Measurements from ENCODE around the gene TIMM44. TPM values are rescaled to one million over a fixed set of nuclear protein-coding genes. Genes with fewer than 3 reads are reported as not detected.

The TIMM44 gene
- total and polyA plus RNA-seq, 2 of the 8 experiments (the other 6 are each of a cell fraction or from before 2014, with no cell fraction given): 131 to 150 TPM

DNA sequence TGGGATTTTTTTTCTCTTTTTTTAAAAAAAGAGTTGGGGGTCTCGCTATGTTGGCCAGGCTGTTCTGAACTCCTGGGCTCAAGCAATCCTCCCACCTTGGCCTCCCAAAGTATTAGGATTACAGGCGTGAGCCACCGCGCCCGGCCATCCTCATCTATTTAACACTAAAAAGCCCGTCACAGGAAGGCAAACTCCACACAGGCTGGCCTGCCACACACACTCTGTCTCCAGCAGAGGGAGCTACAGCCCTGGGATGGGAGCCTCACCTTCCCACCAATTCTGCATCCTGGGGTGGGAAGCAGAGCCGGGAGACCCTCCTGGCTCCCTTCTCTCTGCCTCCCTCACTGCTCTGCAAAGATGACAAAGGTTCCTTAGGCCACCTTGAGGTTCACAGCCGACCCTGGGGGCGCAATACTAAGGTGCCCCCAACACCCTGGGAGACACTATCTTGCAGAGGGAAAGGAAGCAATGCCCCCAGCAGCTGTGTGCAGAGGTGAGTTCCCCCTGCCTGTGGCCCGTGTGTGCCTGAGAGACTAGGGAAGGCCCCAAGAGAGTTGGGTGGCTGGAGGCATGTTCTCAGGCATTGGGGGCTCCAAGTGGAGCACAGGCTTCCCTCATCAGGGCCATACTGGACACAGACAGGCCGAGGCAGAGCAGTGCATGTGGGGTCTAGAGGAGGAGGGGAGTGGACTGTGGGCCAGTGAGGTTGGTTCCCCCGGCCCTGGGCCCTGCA is 27.4 kb upstream of the TIMM44 start (continued):
- TF ChIP-seq PHF8 (conservative IDR thresholded peaks at IDR 0.05; ENCODE audit: low read depth, low read length) (no peak), CHD7 (IDR thresholded peaks at IDR 0.05; ENCODE audit: insufficient replicate concordance, low read length) (no peak), RNF2 (IDR thresholded peaks at IDR 0.05; ENCODE audit: borderline replicate concordance, low read depth, low read length, missing control alignments, poor library complexity, severe bottlenecking) (no peak), TBP (IDR thresholded peaks at IDR 0.05; ENCODE audit: low read depth, low read length) (no peak), POU5F1 (IDR thresholded peaks at IDR 0.05; ENCODE audit: low read depth, low read length) (no peak), SIN3A (conservative IDR thresholded peaks at IDR 0.05 in 1 of 2, IDR thresholded peaks at IDR 0.05 in 1 of 2; ENCODE audit: low read depth in 1 of 2, low read length in 2 of 2) (peak in 1 of 2 experiments; percentile 53; a peak in 1 of 4 replicates), CREB1 (IDR thresholded peaks at IDR 0.05) (peak; percentile 52; the same call in 1 of the 2 replicates)
- TF ChIP-seq, protein P1, sequence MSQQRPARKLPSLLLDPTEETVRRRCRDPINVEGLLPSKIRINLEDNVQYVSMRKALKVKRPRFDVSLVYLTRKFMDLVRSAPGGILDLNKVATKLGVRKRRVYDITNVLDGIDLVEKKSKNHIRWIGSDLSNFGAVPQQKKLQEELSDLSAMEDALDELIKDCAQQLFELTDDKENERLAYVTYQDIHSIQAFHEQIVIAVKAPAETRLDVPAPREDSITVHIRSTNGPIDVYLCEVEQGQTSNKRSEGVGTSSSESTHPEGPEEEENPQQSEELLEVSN (IDR thresholded peaks at IDR 0.05): peak; percentile 58
